HG03097 (cell line): Measurements from ENCODE around the gene DOCK1.

Experiments
- ATAC-seq: cut with Tn5 transposase; IDR thresholded peaks from one replicate; pipeline ENCODE4 v1.9.1; 2021; ENCODE audit not compliant: unreplicated experiment, low FRiP score

Gene DOCK1

GRCh38 chr10:126948355-126949160 lies 43.3 kb downstream of the DOCK1 start:
- ATAC-seq, result no peak

GRCh38 chr10:126949161-126949503 lies 43.9 kb downstream of the DOCK1 start:
- ATAC-seq, result no peak

- no peak for ATAC-seq
Observed at GRCh38 chr10:126950401-126951105, 45.3 kb downstream of the DOCK1 start.

GRCh38 chr10:126953886-126954285 lies 48.7 kb downstream of the DOCK1 start:
- ATAC-seq, result no peak

- no peak for ATAC-seq
Observed at GRCh38 chr10:126955396-126955795, 50.2 kb downstream of the DOCK1 start.

GRCh38 chr10:126955934-126956711 lies 50.9 kb downstream of the DOCK1 start:
- ATAC-seq, result no peak

- no peak for ATAC-seq
Observed at GRCh38 chr10:126956712-126957108, 51.5 kb downstream of the DOCK1 start.

- no peak for ATAC-seq
Observed at GRCh38 chr10:126957111-126957510, 51.9 kb downstream of the DOCK1 start.

GRCh38 chr10:126959431-126959830 lies 54.2 kb downstream of the DOCK1 start:
- no peak for ATAC-seq

- ATAC-seq, result no peak
Observed at GRCh38 chr10:126959906-126960685, 54.9 kb downstream of the DOCK1 start.

GRCh38 chr10:126963354-126963753 lies 58.1 kb downstream of the DOCK1 start:
- ATAC-seq, result no peak

- ATAC-seq, result no peak
Observed at GRCh38 chr10:126964190-126964589, 59.0 kb downstream of the DOCK1 start.

- no peak for ATAC-seq
Observed at GRCh38 chr10:126966938-126967337, 61.7 kb downstream of the DOCK1 start.

- ATAC-seq, result no peak
Observed at GRCh38 chr10:126969310-126969709, 64.1 kb downstream of the DOCK1 start.

GRCh38 chr10:126972635-126973414 lies 67.6 kb downstream of the DOCK1 start:
- ATAC-seq, result no peak

- no peak for ATAC-seq
Observed at GRCh38 chr10:126975221-126975620, 70.0 kb downstream of the DOCK1 start.

- no peak for ATAC-seq
Observed at GRCh38 chr10:126977216-126977615, 72.0 kb downstream of the DOCK1 start.

GRCh38 chr10:126979311-126979710 lies 74.1 kb downstream of the DOCK1 start:
- no peak for ATAC-seq

- no peak for ATAC-seq
Observed at GRCh38 chr10:126993208-126993607, 88.0 kb downstream of the DOCK1 start.
